ENCODE measurements around the gene TFPI. TPM values are rescaled to one million over a fixed set of nuclear protein-coding genes. Genes with fewer than 3 reads are reported as not detected.

The TFPI gene
- total and polyA plus RNA-seq, 4 experiments from 2014 or later, result not detected

DNA sequence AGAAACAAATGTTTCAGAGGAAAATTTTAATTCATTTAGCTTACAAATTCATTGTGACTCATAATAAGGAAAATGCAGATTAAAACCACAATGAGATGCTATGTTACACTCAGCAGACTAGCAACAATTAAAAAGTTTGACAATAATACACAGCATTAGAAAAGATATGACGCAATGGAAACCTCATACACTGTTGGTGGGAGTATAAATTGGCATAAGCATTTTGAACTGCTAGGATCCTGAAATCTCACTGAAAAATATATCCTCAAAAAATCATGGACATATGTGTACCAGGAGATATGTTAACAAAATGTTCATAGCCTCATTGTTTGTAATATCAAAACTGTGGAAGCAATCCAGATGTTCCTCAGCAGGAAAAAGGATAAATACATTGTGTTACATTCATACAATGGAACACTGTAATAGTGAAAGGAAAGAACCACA lies 119.9 kb downstream of the TFPI start:
- peaks cover 0 to 2% (median 0%) of the 10 kb centered on the region in 8 donors for H3K9me3 Mint-ChIP-seq
- H3K4me3 Mint-ChIP-seq, result no peak overlapping the region
- H3K4me1 Mint-ChIP-seq, result no peaks in the 10 kb centered on the region
- no peak overlapping the region for H3K27ac Mint-ChIP-seq
- no peaks in the 10 kb centered on the region for H3K27me3 ChIP-seq (ENCODE audit: insufficient read depth, low read length)
- H3K4me3 ChIP-seq (ENCODE audit: low read length in 2 of 2), result no peak overlapping the region
- H3K36me3 ChIP-seq (ENCODE audit: insufficient read depth, low read length), result no peaks in the 10 kb centered on the region
- no peak for DNase-seq
- POLR2A ChIA-PET (ENCODE audit: partially characterized antibody), result no interaction called here
- CTCF ChIA-PET (ENCODE audit: partially characterized antibody), result no interaction called here
- no peaks in the 10 kb centered on the region for H3K36me3 Mint-ChIP-seq
- intact Hi-C loops (cut with micrococcal nuclease), result no loop called here
- no peaks in the 10 kb centered on the region for H3K9me3 ChIP-seq (ENCODE audit: control insufficient read depth in 1 of 2, low read length in 2 of 2)
- no peak overlapping the region for H3K27ac ChIP-seq (ENCODE audit: low read depth, low read length)
- H3K27me3 Mint-ChIP-seq, result no peaks in the 10 kb centered on the region
- no peaks in the 10 kb centered on the region for H3K4me1 ChIP-seq (ENCODE audit: insufficient read depth, low read length)

DNA sequence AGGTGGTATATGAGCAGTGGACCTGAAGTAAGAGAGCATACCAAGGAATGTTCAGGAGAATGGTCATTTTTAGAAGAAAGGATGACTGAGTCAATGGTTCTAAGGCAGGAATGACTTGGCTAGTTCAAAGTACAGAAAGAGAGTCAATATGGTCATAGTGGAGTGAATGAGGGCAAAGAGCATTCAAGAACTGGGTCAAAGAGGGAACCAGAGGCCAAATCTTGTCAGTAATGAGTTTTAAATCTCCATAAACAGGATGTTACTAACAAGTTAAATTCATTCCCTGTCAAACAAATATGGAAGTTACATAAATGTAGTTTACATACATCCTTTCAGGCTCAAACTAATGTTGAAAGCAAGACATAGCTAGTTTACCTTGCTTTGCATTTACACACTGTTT lies 122.3 kb downstream of the TFPI start:
- Histone ChIP-seq H3K36me3 (ENCODE audit: insufficient read depth, low read length) (no peaks in the 10 kb centered on the region), H3K4me1 (ENCODE audit: insufficient read depth, low read length) (no peaks in the 10 kb centered on the region), H3K27me3 (ENCODE audit: insufficient read depth, low read length) (no peaks in the 10 kb centered on the region), H3K4me3 (ENCODE audit: low read length in 2 of 2) (no peak overlapping the region), H3K9me3 (ENCODE audit: control insufficient read depth in 1 of 2, low read length in 2 of 2) (no peaks in the 10 kb centered on the region), H3K27ac (ENCODE audit: low read depth, low read length) (no peak overlapping the region)
- intact Hi-C loops (cut with micrococcal nuclease), result no loop called here
- H3K9me3 Mint-ChIP-seq, result peaks cover 0 to 1% (median 0%) of the 10 kb centered on the region in 8 donors
- no peaks in the 10 kb centered on the region for H3K4me1 Mint-ChIP-seq
- ChIA-PET CTCF (ENCODE audit: partially characterized antibody) (no interaction called here), POLR2A (ENCODE audit: partially characterized antibody) (no interaction called here)
- no peaks in the 10 kb centered on the region for H3K36me3 Mint-ChIP-seq
- no peak for DNase-seq
- H3K27ac Mint-ChIP-seq, result no peak overlapping the region
- H3K27me3 Mint-ChIP-seq, result no peaks in the 10 kb centered on the region
- no peak overlapping the region for H3K4me3 Mint-ChIP-seq

DNA sequence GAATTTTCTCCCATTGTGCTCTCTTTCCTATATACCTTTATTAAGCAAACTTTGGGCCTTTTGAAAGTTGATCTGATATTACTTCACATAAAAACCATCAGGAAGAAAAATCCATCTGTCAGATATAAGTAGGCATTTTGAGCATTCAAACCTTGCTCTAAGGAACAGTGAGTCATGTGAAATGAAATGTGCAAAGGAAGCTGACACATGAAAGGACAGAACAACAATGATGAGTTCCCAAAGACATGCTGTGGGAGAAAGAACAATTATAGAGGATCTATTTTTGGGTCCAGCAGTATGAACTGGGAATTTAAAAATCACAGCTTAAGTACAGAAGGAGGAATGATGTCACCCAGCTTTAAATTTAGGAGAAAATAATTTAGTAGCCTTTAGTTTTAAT lies 124.2 kb downstream of the TFPI start:
- no peak overlapping the region for H3K4me3 Mint-ChIP-seq
- no peaks in the 10 kb centered on the region for H3K27me3 Mint-ChIP-seq
- no peak overlapping the region for H3K27ac ChIP-seq (ENCODE audit: low read depth, low read length)
- intact Hi-C loops (cut with micrococcal nuclease), result no loop called here
- no peak for DNase-seq
- CTCF ChIA-PET (ENCODE audit: partially characterized antibody), result no interaction called here
- H3K27me3 ChIP-seq (ENCODE audit: insufficient read depth, low read length), result no peaks in the 10 kb centered on the region
- no peaks in the 10 kb centered on the region for H3K36me3 ChIP-seq (ENCODE audit: insufficient read depth, low read length)
- no peak overlapping the region for H3K27ac Mint-ChIP-seq
- no peak overlapping the region for H3K4me3 ChIP-seq (ENCODE audit: low read length in 2 of 2)
- H3K4me1 ChIP-seq (ENCODE audit: insufficient read depth, low read length), result no peaks in the 10 kb centered on the region
- no peaks in the 10 kb centered on the region for H3K36me3 Mint-ChIP-seq
- H3K9me3 ChIP-seq (ENCODE audit: control insufficient read depth in 1 of 2, low read length in 2 of 2), result no peaks in the 10 kb centered on the region
- H3K4me1 Mint-ChIP-seq, result no peaks in the 10 kb centered on the region
- peaks cover 0 to 2% (median 0%) of the 10 kb centered on the region in 8 donors for H3K9me3 Mint-ChIP-seq
- POLR2A ChIA-PET (ENCODE audit: partially characterized antibody), result no interaction called here

DNA sequence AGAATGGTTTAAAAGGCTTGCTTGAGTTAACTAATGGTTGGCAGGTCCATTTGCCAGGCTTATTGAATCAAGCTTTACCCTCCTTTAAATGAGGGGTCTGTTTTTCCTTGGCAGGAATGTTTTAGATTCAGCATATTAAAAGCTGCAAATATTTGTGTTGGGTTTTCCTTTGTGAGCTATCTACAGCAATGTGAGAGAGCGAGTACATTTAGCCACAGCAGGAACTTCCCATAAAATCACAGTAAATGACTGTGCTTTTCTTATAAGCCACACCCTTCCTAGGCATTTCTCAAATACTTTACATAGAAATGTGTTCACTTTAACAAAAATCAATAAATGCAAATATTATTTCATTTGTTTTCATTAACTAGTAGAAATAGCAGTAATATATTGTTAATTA lies 130.1 kb downstream of the TFPI start:
- H3K4me3 ChIP-seq (ENCODE audit: low read length in 2 of 2), result no peak overlapping the region
- Mint-ChIP-seq H3K27ac (no peak overlapping the region), H3K4me1 (no peaks in the 10 kb centered on the region), H3K36me3 (no peaks in the 10 kb centered on the region), H3K27me3 (no peaks in the 10 kb centered on the region), H3K9me3 (peaks cover 0 to 4% (median 0%) of the 10 kb centered on the region in 8 donors), H3K4me3 (no peak overlapping the region)
- H3K36me3 ChIP-seq (ENCODE audit: insufficient read depth, low read length), result no peaks in the 10 kb centered on the region
- no peak for DNase-seq
- CTCF ChIA-PET (ENCODE audit: partially characterized antibody), result no interaction called here
- no peaks in the 10 kb centered on the region for H3K4me1 ChIP-seq (ENCODE audit: insufficient read depth, low read length)
- H3K27me3 ChIP-seq (ENCODE audit: insufficient read depth, low read length), result no peaks in the 10 kb centered on the region
- no peaks in the 10 kb centered on the region for H3K9me3 ChIP-seq (ENCODE audit: control insufficient read depth in 1 of 2, low read length in 2 of 2)
- no peak overlapping the region for H3K27ac ChIP-seq (ENCODE audit: low read depth, low read length)
- intact Hi-C loops (cut with micrococcal nuclease), result no loop called here
- POLR2A ChIA-PET (ENCODE audit: partially characterized antibody), result no interaction called here

DNA sequence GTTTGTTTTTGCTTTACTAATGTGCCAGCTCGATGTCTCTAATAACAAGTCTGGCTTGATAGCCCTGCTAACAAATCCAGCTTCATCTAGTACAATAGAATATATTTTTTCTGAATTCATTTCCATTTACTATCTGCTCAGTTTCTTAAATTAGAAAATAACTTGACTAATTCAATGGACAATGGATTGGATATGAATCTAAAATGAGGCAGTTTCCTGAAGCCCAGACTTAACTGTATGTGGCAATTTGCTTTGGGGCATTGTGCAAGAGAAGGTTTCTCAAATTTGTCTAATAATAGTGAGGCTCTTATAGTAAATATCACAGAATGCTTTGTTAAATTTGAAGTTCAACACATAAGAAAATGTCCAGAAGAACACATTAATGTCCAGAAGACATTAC lies 132.0 kb downstream of the TFPI start:
- no peaks in the 10 kb centered on the region for H3K4me1 Mint-ChIP-seq
- H3K27ac ChIP-seq (ENCODE audit: low read depth, low read length), result no peak overlapping the region
- H3K27me3 Mint-ChIP-seq, result no peaks in the 10 kb centered on the region
- H3K36me3 Mint-ChIP-seq, result no peaks in the 10 kb centered on the region
- no peak for DNase-seq
- POLR2A ChIA-PET (ENCODE audit: partially characterized antibody), result no interaction called here
- H3K4me3 Mint-ChIP-seq, result no peak overlapping the region
- H3K9me3 ChIP-seq (ENCODE audit: control insufficient read depth in 1 of 2, low read length in 2 of 2), result no peaks in the 10 kb centered on the region
- H3K27ac Mint-ChIP-seq, result no peak overlapping the region
- no peaks in the 10 kb centered on the region for H3K4me1 ChIP-seq (ENCODE audit: insufficient read depth, low read length)
- intact Hi-C loops (cut with micrococcal nuclease), result no loop called here
- H3K36me3 ChIP-seq (ENCODE audit: insufficient read depth, low read length), result no peaks in the 10 kb centered on the region
- peaks cover 0 to 4% (median 0%) of the 10 kb centered on the region in 8 donors for H3K9me3 Mint-ChIP-seq
- H3K27me3 ChIP-seq (ENCODE audit: insufficient read depth, low read length), result no peaks in the 10 kb centered on the region
- CTCF ChIA-PET (ENCODE audit: partially characterized antibody), result no interaction called here
- H3K4me3 ChIP-seq (ENCODE audit: low read length in 2 of 2), result no peak overlapping the region

DNA sequence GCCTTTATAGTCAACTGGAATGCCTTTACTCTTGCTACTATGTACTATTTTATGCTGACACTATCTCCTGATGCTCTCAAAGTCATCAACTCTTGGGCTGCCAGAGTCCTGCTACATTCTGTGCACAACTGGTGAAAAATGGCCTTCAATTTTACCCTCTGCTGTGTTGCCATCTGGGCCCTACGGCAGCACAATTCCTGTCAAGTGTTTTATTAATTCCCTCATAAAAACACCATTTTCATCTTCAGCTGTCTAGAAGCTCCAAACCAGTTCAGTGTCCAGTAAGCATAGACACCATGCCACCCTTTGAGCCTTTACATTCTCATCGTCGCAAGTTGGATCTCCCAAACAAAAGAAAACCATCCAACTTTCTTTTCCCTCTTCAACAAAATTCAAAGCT lies 132.7 kb downstream of the TFPI start:
- Mint-ChIP-seq H3K4me3 (no peak overlapping the region), H3K27ac (no peak overlapping the region), H3K36me3 (no peaks in the 10 kb centered on the region), H3K27me3 (no peaks in the 10 kb centered on the region), H3K4me1 (no peaks in the 10 kb centered on the region), H3K9me3 (peaks cover 0 to 2% (median 0%) of the 10 kb centered on the region in 8 donors)
- POLR2A ChIA-PET (ENCODE audit: partially characterized antibody), result no interaction called here
- Histone ChIP-seq H3K9me3 (ENCODE audit: control insufficient read depth in 1 of 2, low read length in 2 of 2) (no peaks in the 10 kb centered on the region), H3K36me3 (ENCODE audit: insufficient read depth, low read length) (no peaks in the 10 kb centered on the region), H3K27me3 (ENCODE audit: insufficient read depth, low read length) (no peaks in the 10 kb centered on the region), H3K4me1 (ENCODE audit: insufficient read depth, low read length) (no peaks in the 10 kb centered on the region), H3K27ac (ENCODE audit: low read depth, low read length) (no peak overlapping the region), H3K4me3 (ENCODE audit: low read length in 2 of 2) (no peak overlapping the region)
- CTCF ChIA-PET (ENCODE audit: partially characterized antibody), result no interaction called here
- intact Hi-C loops (cut with micrococcal nuclease), result no loop called here
- no peak for DNase-seq

DNA sequence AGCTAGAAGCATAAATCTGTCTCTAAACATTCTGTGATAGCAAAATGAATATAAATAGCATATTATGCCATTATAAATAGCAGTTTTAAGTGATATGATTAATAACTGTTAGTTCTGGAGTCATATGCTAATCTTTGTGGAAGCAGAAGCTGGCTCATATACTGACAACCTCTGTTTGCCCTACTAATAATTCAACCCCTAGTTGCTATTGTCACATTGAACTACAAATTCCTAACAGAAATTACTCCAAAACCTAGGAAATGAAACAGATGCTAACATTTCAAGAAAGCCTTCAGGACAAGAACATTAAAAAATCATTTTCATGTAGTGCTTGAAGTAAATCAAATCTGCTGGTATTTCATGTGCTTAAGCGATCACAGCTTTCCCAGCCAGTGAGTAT lies 134.4 kb downstream of the TFPI start:
- Mint-ChIP-seq H3K9me3 (peaks cover 0 to 2% (median 0%) of the 10 kb centered on the region in 8 donors), H3K27ac (no peak overlapping the region), H3K4me1 (no peaks in the 10 kb centered on the region), H3K27me3 (no peaks in the 10 kb centered on the region), H3K4me3 (no peak overlapping the region), H3K36me3 (no peaks in the 10 kb centered on the region)
- Histone ChIP-seq H3K27me3 (ENCODE audit: insufficient read depth, low read length) (no peaks in the 10 kb centered on the region), H3K4me1 (ENCODE audit: insufficient read depth, low read length) (no peaks in the 10 kb centered on the region), H3K36me3 (ENCODE audit: insufficient read depth, low read length) (no peaks in the 10 kb centered on the region), H3K9me3 (ENCODE audit: control insufficient read depth in 1 of 2, low read length in 2 of 2) (no peaks in the 10 kb centered on the region), H3K4me3 (ENCODE audit: low read length in 2 of 2) (no peak overlapping the region), H3K27ac (ENCODE audit: low read depth, low read length) (no peak overlapping the region)
- no peak for DNase-seq
- ChIA-PET POLR2A (ENCODE audit: partially characterized antibody) (no interaction called here), CTCF (ENCODE audit: partially characterized antibody) (no interaction called here)
- intact Hi-C loops (cut with micrococcal nuclease), result no loop called here

DNA sequence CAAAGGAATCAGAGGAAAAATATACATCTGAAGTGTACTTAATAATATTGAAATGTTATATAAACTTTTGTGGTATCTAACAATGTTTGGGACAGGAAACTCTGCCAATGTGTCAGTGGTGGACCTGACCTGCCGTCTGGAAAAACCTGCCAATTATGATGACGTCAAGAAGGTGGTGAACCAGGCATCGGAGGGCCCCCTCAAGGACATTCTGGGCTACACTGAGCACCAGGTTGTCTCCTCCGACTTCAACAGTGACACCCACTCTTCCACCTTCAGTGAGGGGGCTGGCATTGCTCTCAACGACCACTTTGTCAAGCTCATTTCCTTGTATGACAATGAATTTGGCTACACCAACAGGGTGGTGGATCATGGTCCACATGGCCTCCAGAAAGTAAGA lies 138.8 kb downstream of the TFPI start:
- Histone ChIP-seq H3K4me3 (ENCODE audit: low read length in 2 of 2) (no peak overlapping the region), H3K27me3 (ENCODE audit: insufficient read depth, low read length) (no peaks in the 10 kb centered on the region), H3K4me1 (ENCODE audit: insufficient read depth, low read length) (no peaks in the 10 kb centered on the region), H3K9me3 (ENCODE audit: control insufficient read depth in 1 of 2, low read length in 2 of 2) (no peaks in the 10 kb centered on the region), H3K36me3 (ENCODE audit: insufficient read depth, low read length) (no peaks in the 10 kb centered on the region), H3K27ac (ENCODE audit: low read depth, low read length) (no peak overlapping the region)
- no peaks in the 10 kb centered on the region for H3K4me1 Mint-ChIP-seq
- ChIA-PET POLR2A (ENCODE audit: partially characterized antibody) (no interaction called here), CTCF (ENCODE audit: partially characterized antibody) (no interaction called here)
- no peak overlapping the region for H3K4me3 Mint-ChIP-seq
- H3K27me3 Mint-ChIP-seq, result no peaks in the 10 kb centered on the region
- DNase-seq, result no peak
- H3K36me3 Mint-ChIP-seq, result no peaks in the 10 kb centered on the region
- H3K9me3 Mint-ChIP-seq, result peaks cover 0 to 4% (median 0%) of the 10 kb centered on the region in 8 donors
- intact Hi-C loops (cut with micrococcal nuclease), result no loop called here
- H3K27ac Mint-ChIP-seq, result no peak overlapping the region

All from CD4-positive, alpha-beta memory T cell (primary cell).